Measurements from ENCODE around the gene TAF4.

The TAF4 gene

DNA sequence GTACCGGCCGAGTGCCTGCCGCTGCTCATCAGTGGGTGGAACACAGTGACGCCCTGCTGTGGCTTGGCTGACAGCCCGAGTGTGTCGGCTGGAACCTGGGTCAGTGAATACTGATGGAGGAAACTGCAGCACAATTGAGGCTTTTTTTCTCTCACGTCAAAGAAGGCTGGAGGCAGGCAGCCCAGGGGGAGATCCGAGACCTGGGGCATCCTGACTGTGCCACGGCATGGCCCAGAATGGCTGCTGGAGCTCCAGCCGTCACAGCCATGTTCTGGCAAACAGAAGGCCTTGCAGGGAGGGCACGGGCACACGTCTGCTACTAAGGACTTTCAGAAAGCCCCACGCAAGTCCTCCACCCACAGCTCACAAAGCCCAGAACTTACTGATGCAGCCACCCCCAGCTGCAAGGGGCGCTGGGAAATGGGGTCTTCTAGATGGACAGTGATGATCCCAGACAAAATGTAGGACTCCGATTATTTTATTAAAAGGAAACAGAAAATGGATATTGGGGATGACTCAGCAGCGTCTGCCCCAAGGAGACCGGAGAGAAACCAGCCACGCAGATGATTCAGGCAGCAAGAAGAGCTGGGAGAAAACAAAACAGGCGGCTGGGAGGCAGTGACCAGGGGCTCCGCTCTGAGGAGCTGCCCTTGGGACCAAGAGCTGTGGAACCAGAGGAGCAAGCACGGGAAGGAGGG, 140.0 kb downstream of the TAF4 start:
- H3K4me3 ChIP-seq (ENCODE audit: low read depth, low read length) = peak overlapping the region; percentile 26
- DNase-seq (ENCODE audit: low read depth) = peak; percentile 89
- TF ChIP-seq CTCF (conservative IDR thresholded peaks at IDR 0.05; ENCODE audit: low read depth, low read length) = no peak

DNA sequence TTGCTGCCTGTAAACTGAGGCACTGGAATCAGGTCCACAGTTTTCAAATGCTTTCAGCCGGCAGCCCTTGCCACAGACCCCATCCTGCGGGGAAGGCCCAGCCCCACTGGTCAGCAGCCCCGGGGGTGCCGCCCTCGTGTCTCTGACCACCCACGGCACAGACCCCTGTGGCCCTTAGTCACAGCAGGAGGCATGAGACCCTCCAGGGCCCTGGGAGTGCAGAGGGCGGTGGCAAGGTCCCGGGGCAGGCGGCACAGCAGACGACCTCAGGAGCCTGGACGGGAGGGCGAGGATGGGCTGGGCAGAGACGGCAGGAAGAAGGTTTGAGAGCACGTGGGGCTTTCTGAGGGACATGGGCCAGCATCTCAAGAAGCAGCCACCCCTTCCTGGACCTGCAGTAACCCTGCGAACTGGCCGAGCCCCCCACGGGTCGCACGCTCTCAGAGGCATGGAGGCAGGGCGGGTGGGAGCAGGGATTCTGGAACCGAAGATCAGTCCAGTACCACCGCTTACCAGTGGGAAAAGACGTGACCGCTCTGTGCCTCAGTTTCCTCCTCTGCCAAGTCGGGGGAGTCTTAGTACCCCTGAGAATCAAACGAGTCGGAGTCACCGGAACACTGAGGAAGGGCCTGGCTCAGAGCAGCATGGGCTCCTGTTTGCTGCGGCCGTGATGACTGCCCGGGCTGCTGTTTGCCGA, 140.7 kb downstream of the TAF4 start:
- DNase-seq (ENCODE audit: low read depth) = no peak
- no peak for TF ChIP-seq CTCF (conservative IDR thresholded peaks at IDR 0.05; ENCODE audit: low read depth, low read length)
- no peak overlapping the region for H3K4me3 ChIP-seq (ENCODE audit: low read depth, low read length)

Data from choroid plexus epithelial cell (primary cell).